ENCODE data around the gene SERPINA5.

DNA sequence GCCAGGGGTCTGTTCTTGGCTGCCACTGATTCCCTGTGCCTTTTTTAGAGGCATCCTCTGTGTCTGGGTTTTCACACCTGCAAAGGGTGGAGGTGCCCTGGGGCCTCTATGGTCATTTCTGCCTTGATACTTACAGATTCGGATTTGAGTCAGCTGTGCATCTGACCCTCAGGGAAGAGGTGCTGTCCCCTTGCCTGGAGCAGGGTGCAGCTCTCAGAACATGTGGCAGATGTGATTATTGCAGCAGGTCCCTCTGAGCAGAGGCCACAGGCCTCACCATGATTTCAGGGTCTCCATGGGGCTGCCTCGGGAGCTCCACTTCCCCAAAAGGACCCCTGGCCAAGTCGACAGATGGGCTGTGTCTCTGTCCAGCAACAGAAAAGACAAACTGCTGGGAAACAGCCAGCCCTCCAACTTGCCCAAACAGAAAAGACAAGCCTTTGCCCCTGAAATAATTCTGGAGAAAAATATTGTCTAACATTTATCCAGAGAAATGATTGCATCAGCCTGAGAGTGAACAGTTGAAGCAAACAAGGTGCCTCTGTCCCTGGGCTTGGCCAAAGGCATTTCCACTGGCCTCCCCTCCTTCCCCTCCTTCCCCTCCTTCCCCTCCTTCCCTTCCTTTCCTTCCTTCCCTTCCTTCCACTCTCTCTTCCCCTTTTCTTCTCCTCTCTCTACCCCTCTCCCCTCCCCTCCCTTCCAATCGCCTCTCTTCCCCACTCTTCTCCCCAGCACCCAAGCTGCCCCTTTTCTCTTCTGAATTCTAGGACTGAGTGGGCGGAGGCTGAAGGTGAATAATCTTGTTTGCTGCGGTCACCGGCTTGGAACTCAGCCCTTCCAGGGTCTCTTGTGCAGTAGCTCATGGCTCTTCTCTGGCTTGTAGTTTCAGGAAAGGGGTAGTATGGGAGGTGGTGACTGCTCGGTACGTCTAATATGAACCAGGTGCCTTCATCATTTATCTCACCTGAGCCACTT lies 31.6 kb downstream of the SERPINA5 start:
- no peak for TF ChIP-seq TAF1 (IDR thresholded peaks at IDR 0.05; ENCODE audit: low read depth, low read length)
- no peak for TF ChIP-seq POLR2AphosphoS5 (IDR thresholded peaks at IDR 0.05; ENCODE audit: low read depth, low read length)

Data from GM12891 (cell line).